MM.1S (cell line): ENCODE data around the gene ALKBH2.

Experiments
- DNase-seq: peaks from one replicate; pipeline ENCODE4 v3.0.0-alpha.2; 2015
- H2AFZ ChIP-seq: fragments of 300-600 bp; sonication (generic); 2 replicates; pipeline ENCODE4 v1.6.0; 2016; ENCODE audit warnings: antibody characterized with exemption, low read length
- H3F3A ChIP-seq: fragments of 300-600 bp; sonication (generic); 2 replicates; pipeline ENCODE4 v1.6.1; 2016; ENCODE audit warnings: mild to moderate bottlenecking, antibody characterized with exemption, low read length, moderate library complexity, mixed read lengths; ENCODE audit not compliant: insufficient read depth
- H3K27ac ChIP-seq: fragments of 300-600 bp; sonication (generic); 2 replicates; pipeline ENCODE4 v1.5.1; 2016; ENCODE audit warnings: mild to moderate bottlenecking, low read length
- H3K27me3 ChIP-seq: fragments of 300-600 bp; sonication (generic); replicated peaks from 2 replicates; pipeline ENCODE4 v1.6.0; 2016; ENCODE audit warnings: low read length; ENCODE audit not compliant: insufficient read depth
- H3K36me3 ChIP-seq: fragments of 300-600 bp; sonication (generic); replicated peaks from 2 replicates; pipeline ENCODE4 v1.6.1; 2016; ENCODE audit warnings: mild to moderate bottlenecking, low read length, mixed read lengths; ENCODE audit not compliant: insufficient read depth
- H3K4me1 ChIP-seq: fragments of 300-600 bp; sonication (generic); 2 replicates; pipeline ENCODE4 v1.6.1; 2016; ENCODE audit warnings: low read length, mixed read lengths
- H3K4me2 ChIP-seq: fragments of 300-600 bp; sonication (generic); 2 replicates; pipeline ENCODE4 v1.6.0; 2016; ENCODE audit warnings: low read depth, low read length
- H3K4me3 ChIP-seq: fragments of 300-600 bp; sonication (generic); 2 replicates; pipeline ENCODE4 v1.5.1; 2016; ENCODE audit warnings: low read length, mixed read lengths
- H3K79me2 ChIP-seq: fragments of 300-600 bp; sonication (generic); 2 replicates; pipeline ENCODE4 v1.6.1; 2016; ENCODE audit warnings: mixed run types, low read length, mixed read lengths
- H3K9ac ChIP-seq: fragments of 300-600 bp; sonication (generic); 2 replicates; pipeline ENCODE4 v1.6.1; 2016; ENCODE audit warnings: low read length, mixed read lengths
- H3K9me2 ChIP-seq: fragments of 300-600 bp; sonication (generic); replicated peaks from 2 replicates; pipeline ENCODE4 v1.6.1; 2016; ENCODE audit warnings: mild to moderate bottlenecking, low read length, mixed read lengths; ENCODE audit not compliant: insufficient read depth
- H3K9me3 ChIP-seq: fragments of 300-600 bp; sonication (generic); replicated peaks from 2 replicates; pipeline ENCODE4 v1.6.1; 2016; ENCODE audit warnings: mild to moderate bottlenecking, low read length, mixed read lengths; ENCODE audit not compliant: insufficient read depth
- H4K20me1 ChIP-seq: fragments of 300-600 bp; sonication (generic); 2 replicates; pipeline ENCODE4 v1.6.1; 2016; ENCODE audit warnings: mild to moderate bottlenecking, low read length, moderate library complexity, mixed read lengths; ENCODE audit not compliant: insufficient read depth
- CTCF ChIP-seq: fragments of 300-600 bp; sonication (generic); IDR thresholded peaks from 2 replicates; pipeline ENCODE4 v1.5.1; 2016; ENCODE audit warnings: antibody characterized with exemption, low read length, mixed read lengths
- EZH2 ChIP-seq: fragments of 300-600 bp; sonication (generic); optimal IDR thresholded peaks from 2 replicates; pipeline ENCODE3; 2017; ENCODE audit warnings: low read depth, mild to moderate bottlenecking, antibody characterized with exemption, low read length, mixed read lengths
- EZH2phosphoT487 ChIP-seq: fragments of 300-600 bp; sonication (generic); IDR thresholded peaks from 2 replicates; pipeline ENCODE4 v1.6.1; 2018; ENCODE audit warnings: antibody characterized with exemption, low read length

ALKBH2 gene

GRCh38 chr12:109098183-109098604 lies 4.9 kb upstream of the ALKBH2 start:
- H3K4me3 ChIP-seq, result peak overlapping the region; percentile 82
- DNase-seq, result peak; percentile 38
- H3K4me2 ChIP-seq, result peak overlapping the region; percentile 89
- H3K4me1 ChIP-seq, result peaks cover 21% of the 10 kb centered on the region
- H3K9ac ChIP-seq, result peak overlapping the region; percentile 73
- H2AFZ ChIP-seq, result peak overlapping the region; percentile 65
- no peaks in the 10 kb centered on the region for H3K9me3 ChIP-seq
- H3K27ac ChIP-seq, result peak overlapping the region; percentile 11; the same call in 1 of the 2 replicates
- H3K9me2 ChIP-seq, result no peaks in the 10 kb centered on the region
- peaks cover 9% of the 10 kb centered on the region; the same call in 1 of the 2 replicates for H3K36me3 ChIP-seq
- peaks cover 46% of the 10 kb centered on the region for H3K79me2 ChIP-seq
- H4K20me1 ChIP-seq, result no peaks in the 10 kb centered on the region
- no peaks in the 10 kb centered on the region for H3K27me3 ChIP-seq
- no peak for TF ChIP-seq EZH2phosphoT487
- TF ChIP-seq CTCF, result no peak
- TF ChIP-seq EZH2, result no peak
- peaks cover 11% of the 10 kb centered on the region for H3F3A ChIP-seq

GRCh38 chr12:109097435-109098182 lies 4.3 kb upstream of the ALKBH2 start, which contains the start of gene UNG:
UNG (plus strand) TSS chr12:109097597; CDS start chr12:109097680, 83 bp downstream.
- Histone ChIP-seq H3K79me2 (peaks cover 50% of the 10 kb centered on the region), H2AFZ (peak within 1 kb of the TSS; percentile 86), H3K36me3 (peaks cover 9% of the 10 kb centered on the region; the same call in 1 of the 2 replicates), H3F3A (peaks cover 11% of the 10 kb centered on the region), H3K9me3 (no peaks in the 10 kb centered on the region), H3K4me1 (peaks cover 26% of the 10 kb centered on the region), H3K9me2 (no peaks in the 10 kb centered on the region), H3K9ac (peak within 1 kb of the TSS; percentile 88), H3K27me3 (no peaks in the 10 kb centered on the region), H3K27ac (peak within 1 kb of the TSS; percentile 67; the same call in 1 of the 2 replicates), H3K4me2 (peak within 1 kb of the TSS; percentile 89), H4K20me1 (no peaks in the 10 kb centered on the region), H3K4me3 (peak within 1 kb of the TSS; percentile 82)
- TF ChIP-seq CTCF (no peak), EZH2phosphoT487 (no peak), EZH2 (no peak)
- DNase-seq, result peak; percentile 97

DNA sequence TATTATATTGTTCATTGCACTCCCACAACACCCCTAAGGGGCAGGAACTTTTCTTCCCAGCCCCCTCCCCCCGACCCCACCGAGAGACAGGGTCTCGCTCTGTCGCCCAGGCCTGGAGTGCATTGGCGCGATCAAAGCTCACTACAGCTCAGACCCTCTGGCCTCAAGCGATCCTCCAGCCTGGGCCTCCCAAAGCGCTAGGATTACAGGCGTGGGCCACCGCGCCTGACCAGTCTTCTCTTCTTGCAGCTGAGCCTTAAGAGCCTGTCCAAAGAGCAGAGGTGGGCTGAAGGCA lies 3.8 kb upstream of the ALKBH2 start:
- H3F3A ChIP-seq, result peaks cover 11% of the 10 kb centered on the region
- no peak overlapping the region; the same call in 1 of the 2 replicates for H3K27ac ChIP-seq
- H3K4me3 ChIP-seq, result peak overlapping the region; percentile 82
- H3K9ac ChIP-seq, result peak overlapping the region; percentile 88; the same call in 1 of the 2 replicates
- no peaks in the 10 kb centered on the region for H3K9me3 ChIP-seq
- DNase-seq, result no peak
- H3K9me2 ChIP-seq, result no peaks in the 10 kb centered on the region
- H3K27me3 ChIP-seq, result no peaks in the 10 kb centered on the region
- H4K20me1 ChIP-seq, result no peaks in the 10 kb centered on the region
- TF ChIP-seq CTCF (no peak), EZH2 (no peak), EZH2phosphoT487 (no peak)
- H3K4me1 ChIP-seq, result peaks cover 31% of the 10 kb centered on the region
- peak overlapping the region; percentile 73 for H3K4me2 ChIP-seq
- H3K79me2 ChIP-seq, result peaks cover 50% of the 10 kb centered on the region
- H2AFZ ChIP-seq, result peak overlapping the region; percentile 86
- peaks cover 9% of the 10 kb centered on the region; the same call in 1 of the 2 replicates for H3K36me3 ChIP-seq
